SK-N-MC (cell line): Measurements from ENCODE around the gene METRNL.

Experiments used
- DNase-seq: peaks from one replicate; pipeline ENCODE4 v3.0.0-alpha.2; 2011; ENCODE audit warnings: low read depth, low spot score
- H3K27ac ChIP-seq: fragments of 200-600 bp; sonication (generic); 2 replicates; pipeline ENCODE4 v1.5.1; 2016; ENCODE audit warnings: mixed run types
- H3K36me3 ChIP-seq: fragments of 200-600 bp; sonication (generic); 2 replicates; pipeline ENCODE4 v1.6.1; 2017; ENCODE audit warnings: antibody characterized with exemption, low read length, mixed read lengths; ENCODE audit not compliant: insufficient read depth
- H3K4me3 ChIP-seq: fragments of 200-600 bp; sonication (generic); 2 replicates; pipeline ENCODE4 v1.5.1; 2016
- H3K9ac ChIP-seq: fragments of 200-600 bp; sonication (generic); 2 replicates; pipeline ENCODE4 v1.8.0; 2017; ENCODE audit warnings: mixed run types, mixed read lengths; ENCODE audit not compliant: insufficient read length
- H3K9me3 ChIP-seq: fragments of 200-600 bp; sonication (generic); 2 replicates; pipeline ENCODE4 v1.6.1; 2017; ENCODE audit warnings: low read depth, mild to moderate bottlenecking, antibody characterized with exemption, low read length, moderate library complexity, mixed read lengths
- EZH2 ChIP-seq: fragments of 200-600 bp; sonication (generic); IDR thresholded peaks from one replicate; pipeline ENCODE4 v1.6.1; 2017; ENCODE audit warnings: antibody characterized with exemption
- FOXP2 ChIP-seq: optimal IDR thresholded peaks from 2 replicates; pipeline ENCODE3; 2011; ENCODE audit warnings: mild to moderate bottlenecking, moderate library complexity; ENCODE audit not compliant: insufficient read depth; ENCODE audit errors: extremely low read length, control extremely low read depth
- POLR2AphosphoS5 ChIP-seq: IDR thresholded peaks from 2 replicates; pipeline ENCODE4 v1.6.1; 2012; ENCODE audit warnings: mild to moderate bottlenecking, low read depth, low read length, borderline replicate concordance

Gene METRNL

DNA sequence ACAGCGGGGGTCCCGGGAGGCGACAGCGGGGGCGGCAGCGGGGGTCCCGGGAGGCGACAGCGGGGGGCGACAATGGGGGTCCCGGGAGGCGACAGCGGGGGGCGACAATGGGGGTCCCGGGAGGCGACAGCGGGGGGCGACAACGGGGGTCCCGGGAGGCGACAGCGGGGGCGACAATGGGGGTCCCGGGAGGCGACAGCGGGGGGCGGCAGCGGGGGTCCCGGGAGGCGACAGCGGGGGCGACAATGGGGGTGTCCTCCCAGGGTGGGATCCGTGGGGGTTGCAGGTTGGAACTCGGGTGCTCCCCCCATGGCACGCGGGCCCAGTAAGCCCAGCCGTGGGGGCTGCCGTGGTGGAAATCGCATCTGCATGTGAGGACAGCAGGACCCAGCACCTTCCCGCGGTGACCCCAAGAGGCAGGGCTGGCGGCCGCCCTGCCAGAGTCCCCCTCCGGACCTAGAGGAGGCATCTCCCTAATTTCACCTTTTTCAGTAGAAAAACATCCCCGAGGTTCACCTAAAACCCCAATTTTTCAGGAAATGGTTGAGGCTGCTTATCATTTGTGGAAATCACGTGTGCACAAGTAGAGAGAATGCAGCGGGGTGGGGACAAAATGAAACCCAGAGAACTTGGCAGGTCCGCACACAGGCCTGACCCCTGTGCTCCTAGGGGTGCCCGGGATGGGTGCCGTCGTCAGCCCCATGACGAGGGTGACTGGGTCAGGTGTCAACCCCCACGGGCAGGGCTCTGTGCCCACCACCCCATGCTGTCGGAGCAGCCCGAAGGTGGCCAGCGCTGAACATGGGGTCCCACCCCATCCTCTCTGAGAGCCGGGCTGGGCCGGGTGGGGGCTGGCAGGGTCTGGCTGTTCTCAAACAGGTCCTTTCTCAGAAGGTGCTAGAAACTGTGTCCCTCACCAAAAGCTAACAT, 10.5 kb upstream of the METRNL start:
- H3K36me3 ChIP-seq = no peaks in the 10 kb centered on the region
- no peaks in the 10 kb centered on the region for H3K9me3 ChIP-seq
- no peak overlapping the region for H3K9ac ChIP-seq
- H3K27ac ChIP-seq = no peak overlapping the region
- no peak for TF ChIP-seq FOXP2
- no peak for TF ChIP-seq EZH2
- TF ChIP-seq POLR2AphosphoS5 = no peak
- H3K4me3 ChIP-seq = no peak overlapping the region
- DNase-seq = no peak

DNA sequence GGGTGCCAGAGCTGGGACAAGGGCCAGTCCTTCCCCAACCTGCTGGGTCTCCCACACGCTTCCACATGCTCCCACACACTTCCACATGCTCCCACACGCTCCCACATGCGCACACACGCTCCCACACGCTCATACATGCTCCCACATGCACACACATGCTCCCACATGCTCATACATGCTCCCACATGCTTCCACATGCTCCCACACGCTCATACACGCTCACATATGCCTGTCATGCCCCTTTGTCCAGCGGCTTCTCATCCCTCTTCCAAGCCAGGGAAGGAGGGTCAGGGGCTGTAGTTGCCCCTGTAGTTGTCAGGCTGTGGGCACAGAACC, 9.9 kb upstream of the METRNL start:
- DNase-seq = no peak
- Histone ChIP-seq H3K4me3 (no peak overlapping the region), H3K36me3 (no peaks in the 10 kb centered on the region), H3K27ac (no peak overlapping the region), H3K9me3 (no peaks in the 10 kb centered on the region), H3K9ac (no peak overlapping the region)
- TF ChIP-seq FOXP2 (no peak), EZH2 (no peak), POLR2AphosphoS5 (no peak)

DNA sequence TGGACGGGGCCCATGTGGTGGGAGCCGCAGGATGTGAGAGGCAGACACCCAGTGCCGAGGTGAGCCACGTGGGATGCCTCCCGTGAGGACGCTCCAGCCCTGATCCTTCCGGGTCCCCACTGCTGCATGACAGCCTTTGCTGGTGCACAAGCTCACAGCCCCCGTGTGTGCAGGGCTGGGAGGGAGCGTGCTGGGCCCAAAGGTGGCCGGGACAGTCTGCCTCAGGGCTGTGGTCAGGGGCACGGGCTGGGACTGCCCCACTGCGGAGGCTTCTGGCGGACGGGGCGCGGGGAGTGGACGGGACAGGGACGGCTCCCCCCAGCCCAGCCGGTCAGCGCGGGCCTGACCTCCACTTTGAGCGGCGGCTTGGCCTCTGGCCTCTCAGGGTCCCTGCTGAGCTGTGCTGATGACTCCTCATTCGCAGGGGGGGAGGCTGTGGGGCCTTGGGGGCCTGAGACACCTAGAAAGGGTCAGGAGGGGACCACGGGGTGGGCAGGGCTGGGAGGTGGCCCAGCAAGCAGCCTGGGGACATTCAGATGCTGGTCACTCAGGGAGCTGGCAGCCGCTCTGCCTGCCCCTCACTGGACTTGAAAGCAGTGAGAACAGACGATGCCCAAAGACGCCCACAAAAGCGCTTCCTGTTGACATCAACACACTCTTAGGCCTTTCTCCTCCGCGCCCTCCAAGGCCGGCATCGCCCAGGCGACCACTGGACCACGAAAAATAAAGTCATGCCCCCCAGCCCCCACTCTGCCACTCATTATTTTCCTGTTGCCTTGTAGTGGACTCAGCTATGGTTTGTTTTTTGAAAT, 9.3 kb upstream of the METRNL start:
- DNase-seq = no peak
- Histone ChIP-seq H3K4me3 (no peak overlapping the region), H3K27ac (no peak overlapping the region), H3K36me3 (no peaks in the 10 kb centered on the region), H3K9ac (no peak overlapping the region), H3K9me3 (no peaks in the 10 kb centered on the region)
- TF ChIP-seq POLR2AphosphoS5 (no peak), EZH2 (no peak), FOXP2 (no peak)

DNA sequence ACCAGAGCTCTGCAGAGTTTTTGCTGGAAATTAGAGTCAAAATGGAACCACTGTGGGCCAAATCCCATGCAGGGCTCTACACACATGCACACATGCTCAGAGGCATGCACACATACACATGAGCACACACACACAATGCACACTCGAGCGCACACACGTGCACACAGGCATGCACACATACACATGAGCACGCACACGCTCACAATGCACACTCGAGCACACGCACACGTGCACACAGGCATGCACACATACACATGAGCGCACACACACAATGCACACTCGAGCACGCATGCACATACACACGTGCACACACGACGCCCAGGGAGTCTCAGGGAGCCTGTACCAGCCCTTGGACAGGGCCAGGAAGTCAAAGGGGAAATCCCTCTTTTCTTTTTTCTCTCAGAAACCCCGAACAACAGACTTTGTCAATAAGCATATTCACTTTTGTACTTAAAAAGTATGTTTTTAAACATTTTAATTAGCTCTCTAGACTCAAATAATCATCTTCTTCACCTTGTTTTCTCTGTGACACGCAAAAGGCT, 8.5 kb upstream of the METRNL start:
- no peaks in the 10 kb centered on the region for H3K36me3 ChIP-seq
- no peak for TF ChIP-seq EZH2
- no peak for DNase-seq
- no peak overlapping the region for H3K27ac ChIP-seq
- no peaks in the 10 kb centered on the region for H3K9me3 ChIP-seq
- no peak overlapping the region for H3K4me3 ChIP-seq
- H3K9ac ChIP-seq = no peak overlapping the region

DNA sequence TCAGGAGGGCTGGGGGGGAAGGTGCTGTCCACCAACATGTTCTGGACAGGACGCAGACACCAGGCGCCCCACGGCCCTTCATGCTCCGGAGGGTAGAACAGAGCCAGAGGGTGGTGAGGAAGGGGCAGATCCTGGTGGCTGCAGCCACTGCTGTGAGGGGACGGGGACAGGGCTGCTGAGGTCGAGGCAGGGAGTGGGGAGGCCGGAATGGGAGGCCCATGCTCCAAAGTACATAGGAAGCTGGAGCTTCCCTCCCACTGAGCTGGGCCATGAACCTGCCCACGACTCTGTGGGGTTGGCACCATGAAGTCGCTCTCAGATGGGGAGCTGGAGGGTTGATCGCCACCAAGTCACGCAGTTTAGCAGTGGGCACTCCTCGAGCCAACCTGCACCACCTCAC, 8.0 kb upstream of the METRNL start:
- Histone ChIP-seq H3K27ac (no peak overlapping the region), H3K4me3 (no peak overlapping the region), H3K36me3 (no peaks in the 10 kb centered on the region), H3K9me3 (no peaks in the 10 kb centered on the region), H3K9ac (no peak overlapping the region)
- DNase-seq = no peak
- TF ChIP-seq POLR2AphosphoS5 (no peak), FOXP2 (no peak), EZH2 (no peak)

DNA sequence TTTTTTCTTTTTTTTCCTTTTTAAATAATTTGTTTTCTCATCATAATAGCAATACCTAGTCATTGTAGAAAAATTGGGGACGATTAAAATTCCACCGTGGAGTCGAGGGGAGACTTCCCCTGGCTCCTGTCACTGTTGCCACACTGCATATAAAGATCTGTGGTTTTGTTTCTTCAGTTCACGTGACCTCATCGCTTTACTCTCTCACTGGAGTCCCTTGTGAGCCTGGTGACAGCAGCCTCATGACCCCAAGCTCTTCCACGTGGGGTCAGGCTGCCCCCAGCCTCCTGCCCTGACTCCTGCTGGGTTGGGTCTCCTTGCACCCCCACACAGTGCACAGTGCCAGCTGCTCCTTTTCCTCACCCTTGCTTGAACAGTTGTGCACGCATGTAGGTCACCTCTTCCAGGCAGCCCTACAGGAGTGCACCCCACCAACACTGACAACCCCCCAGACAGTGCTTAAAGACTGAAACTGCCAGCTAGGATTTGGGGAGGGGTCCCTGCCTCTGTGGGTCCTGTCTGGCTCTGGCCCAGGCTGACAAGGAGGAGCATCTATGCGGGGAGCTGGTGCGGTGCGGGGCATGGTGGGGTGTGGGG, 7.3 kb upstream of the METRNL start:
- no peak overlapping the region for H3K27ac ChIP-seq
- no peak overlapping the region for H3K4me3 ChIP-seq
- DNase-seq = no peak
- no peak overlapping the region for H3K9ac ChIP-seq
- TF ChIP-seq POLR2AphosphoS5 (no peak), EZH2 (no peak), FOXP2 (no peak)
- no peaks in the 10 kb centered on the region for H3K9me3 ChIP-seq
- no peaks in the 10 kb centered on the region for H3K36me3 ChIP-seq

DNA sequence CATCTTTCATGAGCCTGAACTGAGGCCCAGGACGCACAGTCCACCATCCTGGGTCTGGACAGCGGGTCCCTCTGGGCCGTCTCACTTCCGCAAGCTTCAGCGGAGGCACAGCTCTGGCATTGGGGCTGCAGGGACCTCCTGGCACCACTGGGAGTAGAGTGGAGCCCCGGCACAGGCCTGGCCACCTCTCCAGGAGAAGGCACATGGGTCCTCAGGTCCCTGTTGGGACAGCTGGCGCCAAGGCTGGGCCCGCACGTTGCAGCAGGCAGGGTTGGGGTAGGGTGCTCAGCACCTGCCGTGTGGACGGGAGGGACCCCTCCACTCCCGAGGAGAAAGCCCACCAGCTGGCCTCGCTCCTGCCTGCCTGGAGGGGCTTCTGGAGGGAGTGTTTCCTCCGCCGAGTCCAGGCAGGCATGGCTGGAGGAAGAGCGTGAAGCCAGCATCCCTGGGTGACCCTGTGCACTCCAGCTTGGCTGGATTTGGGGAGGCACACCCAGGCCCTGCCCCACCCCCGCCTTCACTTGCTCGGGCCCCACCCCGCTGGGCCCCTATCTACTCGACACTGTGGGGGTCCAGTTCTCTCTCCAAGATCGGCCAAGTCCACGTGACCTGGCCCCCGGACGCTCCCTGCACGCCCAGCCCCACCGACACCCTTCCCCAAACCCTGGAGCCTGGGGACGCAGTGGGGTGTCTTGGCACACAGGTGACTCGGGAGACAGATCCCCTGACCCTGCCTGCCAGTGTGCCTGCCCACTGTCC, 6.6 kb upstream of the METRNL start:
- TF ChIP-seq EZH2 (no peak), FOXP2 (no peak), POLR2AphosphoS5 (no peak)
- Histone ChIP-seq H3K36me3 (no peaks in the 10 kb centered on the region), H3K9ac (no peak overlapping the region), H3K9me3 (no peaks in the 10 kb centered on the region), H3K4me3 (no peak overlapping the region), H3K27ac (no peak overlapping the region)
- no peak for DNase-seq

DNA sequence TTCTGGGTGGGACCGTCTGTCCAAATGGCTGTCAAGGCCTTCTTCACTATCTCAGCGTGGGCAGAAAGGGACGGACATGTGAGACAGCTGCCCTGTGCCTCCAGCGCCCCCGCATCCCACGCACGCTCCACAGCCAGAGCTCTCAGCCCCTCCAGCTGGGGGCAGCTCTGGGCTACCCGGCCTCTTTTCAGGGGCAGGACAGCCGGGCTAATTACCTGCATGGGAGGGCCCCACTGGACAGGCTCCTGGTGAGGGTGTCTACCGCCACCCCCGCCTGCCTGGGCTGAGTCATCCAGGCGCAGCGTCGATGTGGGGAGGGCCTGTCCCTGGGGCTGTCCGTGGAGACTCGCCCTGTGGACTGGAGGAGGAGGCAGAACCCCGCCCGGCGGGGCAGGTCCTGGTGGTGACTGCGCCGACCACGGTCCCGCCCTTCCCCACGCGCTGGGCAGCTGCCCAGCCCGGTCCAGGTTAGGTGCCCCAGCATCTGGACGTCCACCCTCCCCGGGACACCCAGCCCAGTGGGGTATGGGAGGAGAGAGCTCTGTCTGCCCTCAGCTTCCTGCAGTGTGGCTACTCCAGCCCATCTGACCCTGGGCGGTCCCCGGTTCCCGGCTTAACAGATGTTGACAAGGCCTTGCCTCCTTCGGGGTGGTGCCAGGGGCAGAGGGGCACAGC, 5.9 kb upstream of the METRNL start:
- Histone ChIP-seq H3K4me3 (no peak overlapping the region), H3K9ac (no peak overlapping the region), H3K9me3 (no peaks in the 10 kb centered on the region), H3K36me3 (no peaks in the 10 kb centered on the region), H3K27ac (no peak overlapping the region)
- no peak for DNase-seq
- TF ChIP-seq EZH2 = no peak
- TF ChIP-seq POLR2AphosphoS5 = no peak
- no peak for TF ChIP-seq FOXP2
